ENCODE results near the gene OR5K3.

GRCh38 chr3:98353554-98353953, 36.9 kb upstream of the OR5K3 start, which contains the start of gene OR5K4:
- TF ChIP-seq CTCF (IDR thresholded peaks at IDR 0.05) = no peak
- TF ChIP-seq POLR2A (IDR thresholded peaks at IDR 0.05) = no peak

Measured in heart left ventricle (tissue), 13 donors.